PFSK-1 (cell line): ENCODE data around the gene PHRF1.

Experiments used
- FOXP2 ChIP-seq: optimal IDR thresholded peaks from 2 replicates; pipeline ENCODE3; 2011; ENCODE audit warnings: borderline replicate concordance, control low read depth, inconsistent platforms; ENCODE audit not compliant: insufficient read depth; ENCODE audit errors: extremely low read length, extremely low read depth
- POLR2AphosphoS5 ChIP-seq: IDR thresholded peaks from 2 replicates; pipeline ENCODE4 v1.6.1; 2012; ENCODE audit warnings: low read depth, mild to moderate bottlenecking, control low read depth, low read length, moderate library complexity
- SIN3A ChIP-seq: IDR thresholded peaks from 2 replicates; pipeline ENCODE4 v1.6.1; 2012; ENCODE audit warnings: mild to moderate bottlenecking, low read length, moderate library complexity, borderline replicate concordance; ENCODE audit not compliant: insufficient read depth
- TAF1 ChIP-seq: IDR thresholded peaks from 2 replicates; pipeline ENCODE4 v1.6.1; 2012; ENCODE audit warnings: low read length, control low read depth, borderline replicate concordance; ENCODE audit not compliant: insufficient read depth
- TF ChIP-seq, protein P1 (sequence below), 2 experiments: IDR thresholded peaks; 2 replicates each; pipeline versions ENCODE4 v1.6.1 to v1.8.0; 2011 to 2012; ENCODE audit warnings: low read depth in 2 of 2, low read length in 2 of 2, control low read depth in 1 of 2, inconsistent platforms in 1 of 2, mild to moderate bottlenecking in 1 of 2, moderate library complexity in 1 of 2; ENCODE audit not compliant: insufficient read depth in 1 of 2

The PHRF1 gene

GRCh38 chr11:646214-646613 lies 69.9 kb downstream of the PHRF1 start:
- no peak for TF ChIP-seq FOXP2
- TF ChIP-seq POLR2AphosphoS5, result no peak
- TF ChIP-seq, protein P1, sequence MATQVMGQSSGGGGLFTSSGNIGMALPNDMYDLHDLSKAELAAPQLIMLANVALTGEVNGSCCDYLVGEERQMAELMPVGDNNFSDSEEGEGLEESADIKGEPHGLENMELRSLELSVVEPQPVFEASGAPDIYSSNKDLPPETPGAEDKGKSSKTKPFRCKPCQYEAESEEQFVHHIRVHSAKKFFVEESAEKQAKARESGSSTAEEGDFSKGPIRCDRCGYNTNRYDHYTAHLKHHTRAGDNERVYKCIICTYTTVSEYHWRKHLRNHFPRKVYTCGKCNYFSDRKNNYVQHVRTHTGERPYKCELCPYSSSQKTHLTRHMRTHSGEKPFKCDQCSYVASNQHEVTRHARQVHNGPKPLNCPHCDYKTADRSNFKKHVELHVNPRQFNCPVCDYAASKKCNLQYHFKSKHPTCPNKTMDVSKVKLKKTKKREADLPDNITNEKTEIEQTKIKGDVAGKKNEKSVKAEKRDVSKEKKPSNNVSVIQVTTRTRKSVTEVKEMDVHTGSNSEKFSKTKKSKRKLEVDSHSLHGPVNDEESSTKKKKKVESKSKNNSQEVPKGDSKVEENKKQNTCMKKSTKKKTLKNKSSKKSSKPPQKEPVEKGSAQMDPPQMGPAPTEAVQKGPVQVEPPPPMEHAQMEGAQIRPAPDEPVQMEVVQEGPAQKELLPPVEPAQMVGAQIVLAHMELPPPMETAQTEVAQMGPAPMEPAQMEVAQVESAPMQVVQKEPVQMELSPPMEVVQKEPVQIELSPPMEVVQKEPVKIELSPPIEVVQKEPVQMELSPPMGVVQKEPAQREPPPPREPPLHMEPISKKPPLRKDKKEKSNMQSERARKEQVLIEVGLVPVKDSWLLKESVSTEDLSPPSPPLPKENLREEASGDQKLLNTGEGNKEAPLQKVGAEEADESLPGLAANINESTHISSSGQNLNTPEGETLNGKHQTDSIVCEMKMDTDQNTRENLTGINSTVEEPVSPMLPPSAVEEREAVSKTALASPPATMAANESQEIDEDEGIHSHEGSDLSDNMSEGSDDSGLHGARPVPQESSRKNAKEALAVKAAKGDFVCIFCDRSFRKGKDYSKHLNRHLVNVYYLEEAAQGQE (IDR thresholded peaks at IDR 0.05; ENCODE audit: insufficient read depth in 1 of 2, low read depth in 2 of 2, low read length in 2 of 2), result no peak
- no peak for TF ChIP-seq TAF1
- TF ChIP-seq SIN3A, result no peak

DNA sequence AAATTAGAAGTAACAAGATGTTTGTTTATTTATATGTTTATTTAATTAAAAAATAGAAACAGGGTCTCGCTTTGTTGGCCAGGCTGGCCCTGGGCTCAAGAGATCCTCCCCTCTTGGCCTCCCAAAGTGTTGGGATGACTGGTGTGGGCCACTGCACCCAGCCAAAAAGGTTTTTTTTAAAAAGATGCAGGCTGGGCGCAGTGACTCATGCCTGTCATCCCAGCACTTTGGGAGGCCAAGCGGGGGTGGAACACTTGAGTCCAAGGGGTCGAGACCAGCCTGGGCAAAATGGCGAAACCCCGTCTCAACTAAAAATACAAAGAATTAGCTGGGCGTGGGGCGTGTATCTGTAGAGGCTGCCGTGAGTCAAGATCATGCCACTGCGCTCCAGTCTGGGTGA lies 74.2 kb downstream of the PHRF1 start:
- TF ChIP-seq POLR2AphosphoS5 (no peak), SIN3A (no peak), TAF1 (no peak), FOXP2 (no peak)
- TF ChIP-seq, protein P1 (IDR thresholded peaks at IDR 0.05; ENCODE audit: insufficient read depth in 1 of 2, low read depth in 2 of 2, low read length in 2 of 2), result no peak

DNA sequence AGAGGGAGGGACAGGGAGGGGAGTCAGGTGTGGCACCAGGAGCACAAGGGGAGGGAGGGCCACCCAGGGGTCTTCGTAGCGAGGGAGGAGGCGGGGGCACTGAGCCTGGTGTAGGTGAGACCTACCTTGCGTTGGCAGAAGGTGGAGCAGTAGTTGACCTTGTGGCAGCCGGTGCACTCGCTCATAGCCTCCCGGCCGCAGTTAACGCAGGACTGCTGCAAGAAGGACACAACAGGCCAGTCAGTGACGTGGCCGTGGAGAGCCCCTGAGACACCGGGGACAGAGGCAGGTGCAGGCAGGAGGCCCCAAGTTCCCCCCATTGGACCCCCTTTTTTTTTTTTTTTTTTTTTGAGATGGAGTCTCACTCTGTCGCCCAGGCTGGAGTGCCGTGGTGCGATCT lies 77.6 kb downstream of the PHRF1 start:
- no peak for TF ChIP-seq FOXP2
- no peak for TF ChIP-seq POLR2AphosphoS5
- TF ChIP-seq SIN3A, result no peak
- TF ChIP-seq, protein P1 (IDR thresholded peaks at IDR 0.05; ENCODE audit: insufficient read depth in 1 of 2, low read depth in 2 of 2, low read length in 2 of 2), result no peak
- TF ChIP-seq TAF1, result no peak

GRCh38 chr11:655036-655726 lies 78.9 kb downstream of the PHRF1 start:
- TF ChIP-seq POLR2AphosphoS5, result no peak
- no peak for TF ChIP-seq SIN3A
- TF ChIP-seq TAF1, result no peak
- TF ChIP-seq FOXP2, result no peak
- TF ChIP-seq, protein P1 (IDR thresholded peaks at IDR 0.05; ENCODE audit: insufficient read depth in 1 of 2, low read depth in 2 of 2, low read length in 2 of 2), result no peak

- TF ChIP-seq FOXP2 (no peak), SIN3A (no peak), TAF1 (no peak), POLR2AphosphoS5 (no peak)
- TF ChIP-seq, protein P1 (IDR thresholded peaks at IDR 0.05; ENCODE audit: insufficient read depth in 1 of 2, low read depth in 2 of 2, low read length in 2 of 2), result no peak
Measured at GRCh38 chr11:656426-656825, 80.2 kb downstream of the PHRF1 start.
